Transverse colon (tissue), 4 donors: ENCODE data around the gene MAPK13. TPM values are rescaled to one million over a fixed set of nuclear protein-coding genes. Genes with fewer than 3 reads are reported as not detected.
A peak's percentile ranks its signal among the peaks of the same experiment; 100 is the strongest.
"Not testable (repeated sequence)": the region's sequence is repeated elsewhere in the genome, so short reads cannot be mapped to it uniquely, and the experiment has no call there.

Experiments
- DNase-seq: peaks from one replicate; pipeline ENCODE4 v3.0.0-alpha.2; 2019
- H3K27ac ChIP-seq, 4 donors: fragments of 200-600 bp; sonication (generic); 2 replicates each; pipeline ENCODE4 v1.5.1; 2016 to 2018; ENCODE audit warnings: inconsistent platforms in 4 of 4
- H3K27me3 ChIP-seq: fragments of 200-600 bp; sonication (generic); 2 replicates; pipeline ENCODE4 v1.5.1; 2017; ENCODE audit warnings: inconsistent platforms
- H3K36me3 ChIP-seq, 4 donors: fragments of 200-600 bp; sonication (generic); 2 replicates each; pipeline ENCODE4 v1.5.1; 2017 to 2019; ENCODE audit warnings: inconsistent platforms in 4 of 4
- H3K4me1 ChIP-seq, 4 donors: fragments of 200-600 bp; sonication (generic); 2 replicates each; pipeline ENCODE4 v1.5.1; 2017 to 2020; ENCODE audit warnings: inconsistent platforms in 4 of 4
- H3K4me3 ChIP-seq, 4 donors: fragments of 200-600 bp; sonication (generic); 1 replicate in 1 of 4; 2 replicates in 3 of 4; pipeline versions ENCODE4 v1.5.1 to v1.6.1; 2017 to 2019; ENCODE audit warnings: inconsistent platforms in 4 of 4
- H3K9me3 ChIP-seq, 2 donors: fragments of 200-600 bp; sonication (generic); 2 replicates each; pipeline ENCODE4 v1.5.1; 2017 to 2019; ENCODE audit warnings: inconsistent platforms in 2 of 2
- EP300 ChIP-seq: sonication (generic); formaldehyde crosslinking; IDR thresholded peaks from one replicate; pipeline ENCODE4 v1.6.1; 2017; ENCODE audit warnings: antibody characterized with exemption, low read depth
- POLR2A ChIP-seq: fragments of 450-650 bp; IDR thresholded peaks from one replicate; pipeline ENCODE4 v1.6.1; 2016; ENCODE audit warnings: antibody characterized with exemption, mild to moderate bottlenecking, moderate library complexity
- POLR2AphosphoS5 ChIP-seq, 3 donors: sonication (generic); formaldehyde crosslinking; IDR thresholded peaks; one replicate each; pipeline ENCODE4 v1.6.1; 2016; ENCODE audit warnings: antibody characterized with exemption in 3 of 3
- WGBS, 2 donors: methylation state at CpG; one replicate each; pipeline ENCODE4 v1.1.5; 2018; ENCODE audit warnings: low coverage in 1 of 2; 5-methylcytosine and 5-hydroxymethylcytosine counted together
- in situ Hi-C, 4 donors: fragments of 200-750 bp; cut with MboI; loops; one replicate each; pipeline versions ENCODE4 v1.15.0 to v1.15.1; 2017; ENCODE audit warnings: low sequenced_read_pairs in 3 of 4, low pct_ligation_motif_present in 1 of 4, low pct_unique_long_range_greater_than_20kb in 1 of 4
- intact Hi-C: fragments of 100-400 bp; cut with DNase I; formaldehyde crosslinking; loops from one replicate; pipeline ENCODE4 v1.15.1; 2023; ENCODE audit warnings: low total_unique reads
- total RNA-seq, 4 donors: library from RNA; depleted of rRNA; stranded (reverse); fragments of >200 nt; gene quantifications; one replicate each; pipeline ENCODE4 v1.1.0, GENCODE V29; 2016
- TF ChIP-seq, protein P1 (sequence below), 5 experiments: fragments of 200-600 bp in 3 of 5; fragments of 450-650 bp in 2 of 5; sonication (generic) in 3 of 5; IDR thresholded peaks; 1 replicate in 2 of 5; 2 replicates in 3 of 5; pipeline ENCODE4 v1.5.1; 2016 to 2017; ENCODE audit warnings: antibody characterized with exemption in 5 of 5, inconsistent platforms in 3 of 5, mild to moderate bottlenecking in 2 of 5, moderate library complexity in 1 of 5

MAPK13 gene
- total RNA-seq, 4 donors from 2014 or later, result 67.7 to 200 (median 146) TPM

DNA sequence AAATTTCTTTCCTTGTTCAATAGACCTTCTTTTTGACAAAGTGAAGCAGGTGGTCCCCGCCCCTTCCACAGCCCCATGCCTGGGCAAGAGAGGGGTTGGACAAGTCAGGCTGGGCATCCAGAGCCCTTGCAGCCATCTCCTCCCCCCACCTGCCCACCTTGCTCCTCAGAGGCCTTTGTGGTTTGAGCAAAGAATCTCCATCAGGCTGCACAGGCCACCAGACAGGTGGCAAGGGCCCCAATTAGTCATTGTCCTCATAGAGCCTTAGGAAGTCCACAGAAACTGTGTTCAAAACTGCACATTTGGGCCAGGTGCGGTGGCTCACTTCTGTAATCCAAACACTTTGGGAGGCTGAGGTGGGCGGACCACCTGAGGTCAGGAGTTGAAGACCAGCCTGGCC lies 1.5 kb upstream of the MAPK13 start:
- TF ChIP-seq POLR2A, result no peak
- no peak for TF ChIP-seq EP300
- TF ChIP-seq, protein P1, sequence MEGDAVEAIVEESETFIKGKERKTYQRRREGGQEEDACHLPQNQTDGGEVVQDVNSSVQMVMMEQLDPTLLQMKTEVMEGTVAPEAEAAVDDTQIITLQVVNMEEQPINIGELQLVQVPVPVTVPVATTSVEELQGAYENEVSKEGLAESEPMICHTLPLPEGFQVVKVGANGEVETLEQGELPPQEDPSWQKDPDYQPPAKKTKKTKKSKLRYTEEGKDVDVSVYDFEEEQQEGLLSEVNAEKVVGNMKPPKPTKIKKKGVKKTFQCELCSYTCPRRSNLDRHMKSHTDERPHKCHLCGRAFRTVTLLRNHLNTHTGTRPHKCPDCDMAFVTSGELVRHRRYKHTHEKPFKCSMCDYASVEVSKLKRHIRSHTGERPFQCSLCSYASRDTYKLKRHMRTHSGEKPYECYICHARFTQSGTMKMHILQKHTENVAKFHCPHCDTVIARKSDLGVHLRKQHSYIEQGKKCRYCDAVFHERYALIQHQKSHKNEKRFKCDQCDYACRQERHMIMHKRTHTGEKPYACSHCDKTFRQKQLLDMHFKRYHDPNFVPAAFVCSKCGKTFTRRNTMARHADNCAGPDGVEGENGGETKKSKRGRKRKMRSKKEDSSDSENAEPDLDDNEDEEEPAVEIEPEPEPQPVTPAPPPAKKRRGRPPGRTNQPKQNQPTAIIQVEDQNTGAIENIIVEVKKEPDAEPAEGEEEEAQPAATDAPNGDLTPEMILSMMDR (IDR thresholded peaks at IDR 0.05), result no peak
- TF ChIP-seq POLR2AphosphoS5 (IDR thresholded peaks at IDR 0.05), result no peak
- peaks cover 7% of the 10 kb centered on the region for H3K27me3 ChIP-seq
- DNase-seq, result no peak
- H3K36me3 ChIP-seq, result no peaks in the 10 kb centered on the region
- H3K4me1 ChIP-seq, result peaks cover 18 to 34% (median 29%) of the 10 kb centered on the region in 4 donors
- H3K9me3 ChIP-seq, result no peaks in the 10 kb centered on the region
- no peak overlapping the region for H3K4me3 ChIP-seq
- no peak overlapping the region for H3K27ac ChIP-seq
- in situ Hi-C loops, result no loop called here
- intact Hi-C loops, result no loop called here
- 80 to 95% methylated on average over 1 to 3 of the region's 3 CpGs for WGBS, 2 donors

DNA sequence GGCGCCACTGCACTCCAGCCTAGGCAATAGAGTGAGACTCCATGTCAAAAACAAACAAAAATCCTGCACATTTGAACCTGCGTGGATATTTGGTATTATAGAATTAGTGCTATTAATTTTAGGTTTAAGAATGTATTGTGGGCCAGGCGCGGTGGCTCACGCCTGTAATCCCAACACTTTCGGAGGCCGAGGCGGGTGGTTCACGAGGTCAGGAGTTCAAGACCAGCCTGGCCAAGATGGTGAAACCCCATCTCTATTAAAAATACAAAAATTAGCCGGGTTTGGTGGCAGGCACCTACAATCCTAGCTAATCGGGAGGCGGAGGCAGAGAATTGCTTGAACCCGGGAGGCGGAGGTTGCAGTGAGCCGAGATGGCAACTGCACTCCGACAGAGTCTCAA lies 979 bp upstream of the MAPK13 start:
- in situ Hi-C loops, result not testable (repeated sequence)
- 81 to 87% methylated on average over 8 to 16 of the region's 16 CpGs for WGBS, 2 donors

GRCh38 chr6:36130667-36131510 lies 576 bp downstream of the MAPK13 start:
- in situ Hi-C loops (loop anchor here in 3 of 4 donors (10.0 kb wide), 2 partner anchors 54 to 74 kb away; no protein-coding TSS in a partner anchor), intact Hi-C loops (no loop called here)
- peaks cover 7% of the 10 kb centered on the region for H3K27me3 ChIP-seq
- H3K36me3 ChIP-seq, result peaks cover 0 to 11% (median 3%) of the 10 kb centered on the region in 4 donors
- WGBS, 2 donors, result 15 to 20% methylated on average over 1 to 44 of the region's 52 CpGs
- H3K4me3 ChIP-seq, result peak overlapping the region; percentile 44 to 69 (median 54)
- peak overlapping the region; percentile 87 to 96 (median 90) for H3K27ac ChIP-seq
- H3K4me1 ChIP-seq, result peaks cover 14 to 29% (median 24%) of the 10 kb centered on the region in 4 donors
- H3K9me3 ChIP-seq, result no peaks in the 10 kb centered on the region
- TF ChIP-seq POLR2A (peak; percentile 55), POLR2AphosphoS5 (IDR thresholded peaks at IDR 0.05) (peak in 1 of 3 donors; percentile 19), EP300 (no peak)
- TF ChIP-seq, protein P1 (IDR thresholded peaks at IDR 0.05), result peak in 4 of 5 experiments; percentile 14 to 21 (median 18)
- DNase-seq, result peak; percentile 77

More for the DNA sequence above, 979 bp upstream of the MAPK13 start:
- H3K36me3 ChIP-seq, H3K9me3 ChIP-seq, H3K4me3 ChIP-seq, DNase-seq, H3K27me3 ChIP-seq, intact Hi-C loops: not testable (repeated sequence)
- H3K4me1 ChIP-seq, result peaks cover 14 to 31% (median 25%) of the 10 kb centered on the region in 4 donors
- peak overlapping the region; percentile 87 to 96 (median 90) for H3K27ac ChIP-seq

DNA sequence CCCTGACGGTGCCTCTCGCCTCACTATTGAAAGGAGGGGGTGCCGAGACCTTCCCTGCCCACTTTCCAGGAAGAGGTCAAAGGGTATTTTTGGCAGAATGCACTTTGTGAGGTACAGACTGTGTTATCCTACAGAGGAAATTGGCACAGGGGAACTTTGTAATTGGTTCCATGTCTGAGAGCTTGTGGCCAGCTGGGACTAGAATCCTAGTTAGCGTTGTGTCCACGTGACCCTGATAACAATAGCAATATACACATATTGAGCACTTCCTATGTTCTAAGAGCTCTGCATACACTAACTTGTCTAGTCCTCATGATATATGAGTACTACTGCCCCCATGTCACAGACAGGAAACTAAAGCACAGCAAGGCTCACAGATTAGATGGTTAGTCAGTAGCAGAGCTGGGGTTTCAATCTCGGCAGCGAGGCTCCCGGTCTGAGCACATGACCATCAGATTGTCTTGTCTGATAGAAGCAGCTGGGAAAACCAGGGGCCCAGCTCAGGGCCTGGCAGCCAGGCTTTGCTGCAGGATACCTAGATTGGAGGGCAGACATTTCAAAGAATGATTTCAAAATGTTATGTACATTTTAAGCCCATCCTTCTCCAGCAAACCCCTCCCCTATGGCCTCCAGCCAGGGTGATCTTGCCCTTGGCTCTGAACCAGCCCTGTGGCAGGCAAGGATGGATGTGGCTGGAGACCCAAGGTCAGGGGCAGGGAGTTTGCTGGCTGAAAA lies 1.4 kb downstream of the MAPK13 start:
- Histone ChIP-seq H3K9me3 (no peaks in the 10 kb centered on the region), H3K27ac (peak overlapping the region; percentile 87 to 96 (median 90)), H3K4me1 (peaks cover 14 to 29% (median 24%) of the 10 kb centered on the region in 4 donors), H3K36me3 (peaks cover 0 to 19% (median 3%) of the 10 kb centered on the region in 4 donors), H3K4me3 (peak overlapping the region; percentile 44 to 69 (median 54)), H3K27me3 (peaks cover 7% of the 10 kb centered on the region)
- in situ Hi-C loops (loop anchor here in 3 of 4 donors (10.0 kb wide), 2 partner anchors 53 to 73 kb away; no protein-coding TSS in a partner anchor), intact Hi-C loops (no loop called here)
- peak; percentile 76 for DNase-seq
- TF ChIP-seq POLR2A, result peak; percentile 27
- TF ChIP-seq EP300, result no peak
- peak in 2 of 3 donors; percentile 37 to 55 for TF ChIP-seq POLR2AphosphoS5 (IDR thresholded peaks at IDR 0.05)
- WGBS, 2 donors, result 20% methylated on average over 2 to 6 of the region's 8 CpGs
